Hematopoietic multipotent progenitor cell treated with erythropoietin and hydrocortisone succinate and interleukin-3 and kit ligand, for 8 days (in vitro differentiated cells): Measurements from ENCODE around the gene EPHA1.
"Not testable (repeated sequence)": the region's sequence is repeated elsewhere in the genome, so short reads cannot be mapped to it uniquely, and the experiment has no call there.

ENCODE experiments used
- DNase-seq: peaks from one replicate; pipeline ENCODE4 v3.0.0-alpha.2; 2015

EPHA1 gene

DNA sequence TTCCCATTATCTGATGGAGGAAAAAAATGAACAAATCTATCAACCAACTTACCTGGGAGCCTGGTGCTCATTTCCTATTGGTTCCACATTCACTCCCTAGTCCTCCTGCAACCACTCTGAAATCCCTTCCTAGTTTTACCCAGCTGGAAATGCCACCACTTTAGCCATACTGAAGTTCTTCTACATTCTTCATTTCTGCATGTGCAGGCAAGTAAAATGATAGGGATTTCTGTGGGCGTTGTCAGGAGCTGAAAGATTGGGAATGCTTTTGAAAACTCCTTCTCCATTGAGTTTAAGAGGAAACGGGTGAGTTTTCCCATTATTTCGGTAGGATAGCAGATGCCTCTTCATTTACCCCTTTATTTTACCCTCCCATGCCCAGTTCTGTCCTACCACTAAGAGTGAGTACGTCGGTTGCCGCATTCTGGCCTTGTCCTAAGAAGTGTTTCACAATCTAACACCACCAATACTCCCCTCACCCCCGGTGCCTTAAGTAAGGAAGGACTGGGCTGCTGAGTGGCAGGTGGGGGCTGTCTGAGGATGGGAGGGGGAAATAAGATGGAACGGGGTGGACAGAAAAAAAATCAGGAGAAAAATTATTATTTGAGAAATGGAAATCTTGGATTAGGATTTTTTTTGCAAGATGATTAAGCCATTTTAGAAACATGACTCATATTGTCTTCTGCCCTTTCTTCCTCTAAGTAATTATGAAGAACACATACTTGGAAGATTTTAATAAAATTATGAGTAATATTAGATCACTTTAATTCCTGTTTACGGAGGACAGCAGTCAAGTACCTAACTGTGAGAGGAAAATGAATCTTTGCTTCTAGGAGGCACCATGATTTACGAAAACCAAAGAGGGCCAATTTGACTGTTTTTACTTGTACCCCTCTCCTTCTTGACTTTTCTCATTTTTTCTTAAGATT, 21.4 kb upstream of the EPHA1 start:
- no peak for DNase-seq

DNA sequence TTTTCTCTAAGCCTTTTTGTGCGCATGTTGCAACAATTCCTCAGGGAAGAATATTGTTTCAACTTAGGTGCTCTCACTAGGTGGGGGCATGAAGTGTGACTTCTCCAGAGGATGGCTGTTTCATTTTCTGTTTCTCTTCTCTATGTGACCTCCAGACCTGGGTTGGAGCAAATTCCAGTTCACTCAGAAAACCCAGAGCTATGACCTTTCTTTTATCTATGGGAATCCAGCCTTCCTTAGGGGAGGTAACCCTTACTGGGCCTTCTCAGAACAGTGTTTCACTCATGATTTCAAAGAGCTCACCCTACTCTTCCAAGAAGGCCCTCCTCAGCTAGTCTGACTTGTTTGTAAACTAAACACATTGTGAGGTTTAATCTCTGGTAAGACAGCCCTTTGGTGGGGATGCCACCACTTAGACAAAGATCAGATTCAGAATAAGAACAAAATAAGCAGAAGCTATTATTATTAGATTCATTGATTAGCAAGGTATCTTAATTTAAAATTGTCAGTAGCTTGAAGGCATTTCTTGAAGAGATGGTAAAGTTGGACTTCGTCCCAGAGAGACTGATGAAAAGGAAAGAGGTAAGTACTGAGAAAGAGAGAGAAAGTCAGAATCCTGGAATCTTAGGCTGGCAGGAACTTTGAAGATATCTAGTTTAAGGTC, 18.0 kb upstream of the EPHA1 start:
- peak; percentile 9 for DNase-seq

DNA sequence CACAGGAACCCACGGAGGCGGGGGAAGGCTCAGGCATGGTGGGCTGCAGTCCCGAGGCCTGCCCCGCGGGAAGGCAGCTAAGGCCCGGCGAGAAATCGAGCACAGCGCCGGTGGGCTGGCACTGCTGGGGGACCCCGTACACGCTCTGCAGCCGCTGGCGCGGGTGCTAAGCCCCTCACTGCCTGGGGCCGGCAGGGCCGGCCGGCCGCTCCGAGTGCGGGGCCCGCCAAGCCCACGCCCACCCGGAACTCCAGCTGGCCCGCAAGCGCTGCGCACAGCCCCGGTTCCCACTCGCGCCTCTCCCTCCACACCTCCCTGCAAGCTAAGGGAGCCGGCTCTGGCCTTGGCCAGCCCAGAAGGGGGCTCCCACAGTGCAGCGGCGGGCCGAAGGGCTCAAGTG, 15.8 kb upstream of the EPHA1 start:
- not testable (repeated sequence) for DNase-seq

DNA sequence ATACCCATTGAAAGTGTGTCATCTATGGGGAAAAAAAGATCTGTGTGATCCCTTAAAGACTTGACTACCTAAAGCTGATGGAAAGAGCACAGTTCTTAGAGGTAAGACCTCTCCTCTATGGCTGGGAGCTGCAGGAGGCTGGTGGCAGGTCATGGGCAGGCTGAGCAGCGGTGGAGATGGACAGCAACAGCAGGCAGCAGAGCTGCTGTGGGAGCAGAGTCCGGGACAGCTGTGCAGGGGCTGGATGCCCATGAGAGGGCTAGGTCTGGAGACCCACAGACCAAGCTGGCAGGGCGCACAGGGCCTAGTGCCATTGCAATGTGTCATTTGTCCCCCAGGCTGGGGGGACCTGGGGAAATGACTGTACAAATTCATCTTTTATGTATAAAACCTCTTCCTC, 13.4 kb upstream of the EPHA1 start:
- no peak for DNase-seq

DNA sequence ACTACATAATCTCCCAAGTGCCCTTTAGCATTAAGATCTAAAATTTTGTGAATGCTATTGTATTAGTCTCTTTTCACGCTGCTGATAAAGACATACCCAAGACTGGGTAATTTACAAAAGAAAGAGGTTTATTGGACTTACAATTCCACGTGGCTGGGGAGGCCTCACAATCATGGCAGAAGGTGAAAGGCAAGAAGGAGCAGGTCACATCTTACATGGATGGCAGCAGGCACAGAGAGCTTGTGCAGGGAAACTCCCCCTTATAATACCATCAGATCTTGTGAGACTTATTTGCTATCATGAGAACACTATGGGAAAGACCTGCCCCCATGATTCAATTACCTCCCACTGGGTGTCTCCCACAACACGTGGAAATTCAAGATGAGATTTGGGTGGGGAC, 12.0 kb upstream of the EPHA1 start:
- not testable (repeated sequence) for DNase-seq

DNA sequence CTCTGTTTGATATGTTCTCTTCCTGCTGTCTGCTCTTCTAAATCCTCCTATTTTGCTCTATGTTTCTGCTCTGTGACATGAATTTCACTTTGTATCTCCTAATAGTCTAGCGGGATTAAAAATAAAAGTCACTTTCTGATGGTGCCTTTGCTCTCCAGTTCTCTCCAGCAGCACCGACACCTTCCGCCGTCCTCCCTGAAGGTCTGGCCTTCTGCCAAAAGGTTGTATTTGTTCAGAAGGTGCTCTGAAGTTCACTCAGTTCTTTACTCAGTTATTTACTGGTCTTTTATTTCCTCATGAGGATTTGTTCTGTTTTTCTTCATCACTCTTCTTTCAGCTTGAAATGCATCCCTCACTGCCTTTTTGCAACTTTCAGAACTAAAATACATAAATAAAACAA, 11.2 kb upstream of the EPHA1 start:
- DNase-seq, result no peak

DNA sequence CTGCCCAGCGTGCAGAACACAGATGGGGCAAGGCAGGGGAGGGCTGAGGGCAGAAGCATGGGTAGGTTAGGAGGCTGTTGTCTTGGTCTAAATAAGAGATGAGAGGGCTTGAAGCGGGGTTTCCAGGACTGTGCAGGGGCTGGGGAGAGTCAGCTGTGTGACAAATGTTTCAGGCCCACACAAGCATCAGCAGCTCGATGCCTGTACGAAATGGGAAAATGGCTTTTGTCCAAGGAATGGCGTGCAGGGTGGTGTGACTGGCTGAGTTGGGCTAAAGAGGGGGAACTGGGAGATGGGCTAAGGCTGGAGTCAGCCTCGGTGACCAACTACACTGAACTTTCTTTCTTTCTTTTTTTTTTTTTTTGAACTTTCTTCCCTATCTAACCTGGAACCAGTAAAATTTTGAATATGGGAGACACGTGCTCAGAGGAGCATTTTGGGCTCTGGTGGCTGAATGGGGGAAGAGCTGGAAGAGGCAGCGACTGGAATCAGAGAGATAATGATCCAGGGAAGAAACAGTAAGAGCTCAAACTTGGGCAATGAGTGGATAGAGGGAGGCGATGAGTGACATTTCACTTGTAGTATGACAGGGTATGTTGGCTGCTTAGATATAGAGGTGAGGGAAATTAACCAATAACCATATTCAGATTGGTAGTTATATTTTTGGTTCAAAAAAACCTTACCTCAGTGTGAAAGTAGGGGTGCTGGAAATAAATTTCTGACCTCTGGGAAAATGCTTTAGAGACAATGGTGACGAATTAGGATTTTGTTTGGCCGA, 10.2 kb upstream of the EPHA1 start:
- no peak for DNase-seq

DNA sequence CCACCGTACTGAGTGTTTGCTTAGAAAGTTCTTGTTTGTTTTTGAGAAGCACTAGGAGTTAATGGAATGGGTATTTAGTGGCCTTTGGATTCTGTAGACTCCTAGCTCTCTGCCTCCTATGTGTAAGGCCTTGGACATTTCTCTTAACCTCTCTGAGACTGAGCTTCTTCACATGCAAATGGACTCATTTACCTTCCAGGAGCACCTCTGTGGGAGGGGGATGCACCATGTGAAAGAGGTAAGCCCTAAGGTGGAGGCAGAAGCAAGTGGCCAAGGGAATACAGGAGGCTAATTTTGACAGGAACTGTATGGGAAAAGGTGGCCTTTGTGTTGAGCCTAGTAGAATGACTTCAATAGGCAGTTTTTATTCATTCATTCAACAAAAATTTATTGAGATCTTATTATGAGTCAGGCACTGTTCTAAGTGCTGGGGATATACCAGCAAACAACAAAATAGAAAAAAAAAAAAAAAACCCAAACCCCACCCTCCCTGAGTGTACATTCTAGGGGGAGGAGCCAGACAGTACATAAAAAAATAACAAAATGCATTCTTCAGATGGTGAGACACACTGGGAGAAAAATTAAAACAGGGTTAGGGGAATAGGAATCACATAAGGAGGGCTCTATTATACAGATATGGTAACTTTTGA, 9.2 kb upstream of the EPHA1 start:
- DNase-seq, result no peak

DNA sequence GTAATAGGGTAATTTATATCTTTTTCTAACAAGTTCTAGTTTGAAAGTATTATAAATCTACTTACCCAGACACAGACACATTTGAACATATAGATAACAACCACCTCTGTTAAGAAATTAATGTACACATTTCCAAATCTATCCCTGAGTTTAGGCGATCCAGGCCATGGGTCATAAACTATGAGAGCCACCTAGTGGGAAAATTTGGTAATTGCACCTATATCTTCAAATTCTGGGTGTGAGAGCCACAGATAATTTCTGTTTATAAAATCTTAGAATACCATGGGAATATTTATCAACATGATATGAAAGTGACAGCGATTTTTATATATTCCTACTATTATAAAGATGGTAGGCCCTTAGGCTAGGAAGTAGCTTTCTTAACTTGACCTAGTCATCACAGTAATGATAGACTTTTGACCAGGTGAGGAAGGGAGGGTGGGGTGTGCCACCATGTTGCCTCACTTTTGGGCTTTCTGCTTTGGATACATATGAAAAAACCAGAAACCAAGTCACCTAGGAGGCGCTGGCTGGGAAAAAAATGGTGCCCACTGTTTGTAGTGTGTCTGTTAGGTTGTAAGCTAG, 8.0 kb upstream of the EPHA1 start:
- peak; percentile 69 for DNase-seq

DNA sequence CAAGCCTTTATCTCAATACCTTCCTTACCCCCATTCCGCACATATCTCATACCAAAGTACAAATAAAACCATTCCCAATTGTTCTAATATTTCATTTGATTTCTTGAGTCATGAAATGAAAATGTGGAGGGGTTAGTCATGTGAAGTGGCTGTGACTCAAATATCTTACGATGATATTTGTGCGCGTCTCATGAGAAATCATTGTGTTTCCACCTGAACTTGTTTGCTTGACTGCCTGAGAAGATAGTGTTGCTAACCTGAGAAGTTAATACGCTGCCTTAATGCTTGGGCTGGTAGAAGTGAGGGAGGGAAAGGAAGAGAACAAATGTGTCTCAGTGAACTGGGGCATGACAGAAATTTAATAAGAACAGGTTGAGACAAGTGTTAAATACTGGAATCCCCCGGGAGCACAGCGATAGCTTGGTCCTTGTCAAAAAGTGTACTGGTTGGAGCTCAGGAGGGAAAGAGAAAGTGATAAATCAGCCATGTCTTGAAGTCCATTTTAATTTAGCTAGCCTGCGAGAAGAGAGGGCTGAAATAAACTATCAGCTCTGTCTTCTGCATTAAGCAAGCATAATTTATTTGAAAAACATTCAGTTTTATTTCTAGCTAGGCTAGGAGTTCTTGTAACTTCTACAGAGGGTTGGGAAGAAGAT, 7.2 kb upstream of the EPHA1 start:
- DNase-seq, result no peak

DNA sequence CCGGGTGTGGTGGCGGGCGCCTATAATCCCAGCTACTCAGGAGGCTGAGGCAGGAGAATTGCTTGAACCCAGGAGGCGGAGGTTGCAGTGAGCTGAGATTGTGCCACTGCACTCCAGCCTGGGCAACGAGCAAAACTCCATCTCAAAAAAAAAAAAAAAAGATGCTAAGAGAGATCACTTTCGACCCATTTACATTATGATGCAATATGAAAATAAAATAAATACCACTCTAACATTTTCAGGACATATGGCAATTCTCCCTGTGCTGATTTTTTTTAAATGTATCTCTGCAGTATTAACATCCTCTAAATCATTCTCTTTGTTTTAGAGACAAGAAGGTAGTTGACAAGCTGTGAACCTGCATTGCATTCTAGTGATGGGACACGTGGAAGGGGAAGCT, 6.6 kb upstream of the EPHA1 start:
- not testable (repeated sequence) for DNase-seq

DNA sequence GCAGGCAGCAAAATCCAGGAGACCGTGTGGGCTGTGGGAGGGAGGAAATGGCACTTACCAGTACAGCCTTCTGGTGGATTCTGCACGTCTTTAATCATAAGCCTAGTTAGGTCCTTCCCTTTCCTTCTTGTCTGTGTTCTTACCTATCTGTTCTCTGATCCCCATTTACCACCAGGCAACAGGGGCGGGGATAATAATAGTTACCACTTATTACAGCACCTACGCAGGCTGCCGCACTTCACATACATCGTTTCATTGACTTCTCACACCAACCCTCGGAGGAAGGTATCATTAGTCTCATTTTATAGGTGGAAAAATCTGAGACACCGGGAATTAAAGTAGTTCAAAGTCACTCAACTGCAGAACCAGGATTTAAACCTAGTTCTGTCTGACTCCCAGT, 4.5 kb upstream of the EPHA1 start:
- DNase-seq, result no peak

DNA sequence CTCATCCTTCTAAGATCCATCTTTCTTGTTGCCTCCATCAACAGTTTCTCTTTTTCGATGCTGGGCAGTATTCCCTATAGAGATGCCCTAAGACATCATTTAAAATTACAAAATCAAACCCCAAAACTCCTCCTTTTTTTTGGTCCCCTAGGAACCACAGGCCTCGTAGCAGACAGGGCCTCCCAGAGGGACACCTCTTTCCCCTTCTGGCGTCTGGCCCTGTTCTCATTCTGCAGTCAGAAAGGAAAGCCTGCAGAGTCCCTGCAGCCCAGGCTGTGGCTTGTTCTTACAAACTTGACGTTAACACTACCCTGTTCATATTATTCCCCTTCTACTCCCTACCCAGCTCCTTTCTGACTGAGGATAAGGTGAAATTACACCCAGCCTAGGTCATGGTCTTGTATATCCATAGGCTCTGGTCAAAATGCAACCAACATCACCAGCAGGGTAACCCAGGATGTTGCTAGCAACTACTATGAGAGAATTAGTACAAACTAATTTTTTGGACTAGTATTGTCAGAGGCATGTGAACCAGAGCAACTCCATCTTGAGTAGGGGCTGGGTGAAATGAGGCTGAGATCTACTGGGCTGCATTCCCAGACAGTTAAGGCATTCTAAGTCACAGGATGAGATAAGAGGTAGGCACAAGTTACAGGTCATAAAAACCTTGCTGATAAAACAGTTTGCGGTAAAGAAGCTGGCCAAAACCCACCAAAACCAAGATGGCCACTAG, 3.5 kb upstream of the EPHA1 start:
- DNase-seq, result no peak

DNA sequence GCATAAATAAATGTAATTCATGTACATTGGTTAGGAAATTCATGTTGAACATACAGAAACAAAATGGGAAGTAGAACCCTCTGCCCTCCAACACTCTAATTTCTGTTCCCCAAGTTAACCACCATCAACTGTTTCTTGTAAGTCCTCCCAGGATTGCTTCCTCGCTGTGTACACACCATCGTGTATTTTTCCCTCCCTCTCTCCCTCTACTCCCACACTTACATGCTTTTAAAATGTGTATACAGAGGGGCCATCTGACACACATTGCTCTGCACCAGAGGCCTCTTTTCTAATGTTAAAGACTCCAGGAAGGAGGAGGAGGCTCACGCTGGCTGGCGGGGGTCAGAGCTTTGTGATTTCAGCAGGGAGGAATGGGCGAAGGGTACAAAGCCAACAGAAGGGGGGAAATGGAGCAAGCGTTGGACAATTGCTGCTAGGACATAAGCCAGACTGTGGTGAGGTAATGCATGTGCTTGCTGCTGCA, 1.9 kb upstream of the EPHA1 start:
- DNase-seq, result no peak

DNA sequence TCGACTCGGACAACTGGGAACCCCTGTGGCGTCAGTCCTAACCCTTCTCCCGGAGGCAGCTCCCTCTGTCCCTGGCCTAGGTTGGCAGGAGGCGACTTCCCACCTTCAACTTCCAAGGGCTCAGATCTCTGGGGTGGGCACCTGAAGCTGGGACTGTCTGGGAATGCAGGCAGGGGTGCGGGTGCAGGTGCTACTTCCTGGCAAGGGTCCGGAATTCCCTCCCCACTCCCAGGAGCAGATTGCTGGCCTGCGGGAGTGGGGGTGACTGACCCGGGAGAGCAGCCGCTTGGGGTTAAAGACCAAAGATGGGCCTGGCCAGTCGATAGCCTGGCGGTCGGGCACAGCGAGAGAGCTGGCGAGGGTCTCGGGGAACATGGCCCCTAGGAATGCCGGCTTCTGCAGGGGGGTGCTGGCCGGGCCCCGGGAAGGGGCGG, 387 bp downstream of the EPHA1 start:
- no peak for DNase-seq

DNA sequence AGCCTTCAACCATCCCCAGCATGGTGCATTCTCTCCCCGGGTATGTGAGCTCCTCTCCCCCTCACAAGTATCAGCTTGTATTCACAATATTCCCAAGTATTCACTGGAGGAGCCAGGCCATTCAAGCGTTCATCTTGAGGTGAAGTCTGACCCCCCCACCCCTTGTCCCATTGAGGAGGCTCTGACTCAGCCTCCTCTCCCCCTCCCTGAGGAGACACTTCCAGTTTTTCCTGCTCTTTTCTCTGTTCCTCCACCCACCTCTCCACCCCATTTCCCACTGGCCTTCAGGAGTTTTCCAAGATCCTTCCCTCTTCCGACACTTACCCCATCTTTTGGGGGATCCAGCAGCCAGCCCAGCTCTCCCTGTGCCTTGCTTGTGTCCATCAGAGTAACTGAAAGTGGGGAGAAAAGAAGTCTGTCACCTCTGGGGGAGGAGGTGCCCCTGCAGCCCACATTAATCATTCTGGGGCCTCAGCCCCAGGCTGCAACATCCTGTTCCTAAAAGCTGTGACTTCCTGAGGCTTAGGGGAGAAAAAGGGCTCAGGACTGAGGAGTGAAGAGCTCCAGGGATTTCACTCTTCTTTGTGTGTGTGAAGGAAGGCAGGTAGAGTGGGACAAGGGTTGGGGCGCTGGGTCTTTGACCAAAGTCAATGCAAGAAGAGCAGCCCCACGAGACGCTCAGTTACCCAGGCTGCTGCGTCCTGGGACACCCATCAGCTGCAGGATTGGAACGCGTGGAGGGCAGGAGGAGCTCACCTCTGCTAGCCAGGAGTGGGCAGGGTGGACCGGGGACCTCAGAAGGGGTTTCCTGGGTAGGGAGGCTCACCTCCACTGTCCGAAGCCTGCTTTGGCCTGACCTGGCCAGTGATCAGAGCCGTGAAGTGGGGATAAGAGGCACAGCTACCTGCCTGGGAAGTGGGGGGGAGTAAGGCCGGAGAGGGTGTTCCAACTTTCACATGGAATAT, 1.1 kb downstream of the EPHA1 start:
- DNase-seq, result no peak

DNA sequence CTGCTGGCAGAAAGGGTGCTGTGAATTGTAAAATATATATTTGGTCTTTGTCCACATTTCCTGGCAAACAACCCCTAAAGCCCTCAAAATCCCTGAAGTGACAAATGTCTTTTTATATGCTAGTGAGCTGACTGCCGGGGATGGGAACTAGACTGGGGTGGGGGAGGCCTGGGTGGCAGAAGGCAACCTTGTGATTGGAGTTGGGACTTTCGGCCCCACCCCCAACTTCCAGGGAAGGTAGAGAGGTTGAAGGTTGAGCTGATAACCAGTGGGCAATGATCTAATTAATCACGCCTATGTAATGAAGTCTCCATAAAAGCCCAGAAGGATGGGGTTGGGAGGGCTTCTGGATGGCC, 2.7 kb downstream of the EPHA1 start:
- DNase-seq, result no peak

DNA sequence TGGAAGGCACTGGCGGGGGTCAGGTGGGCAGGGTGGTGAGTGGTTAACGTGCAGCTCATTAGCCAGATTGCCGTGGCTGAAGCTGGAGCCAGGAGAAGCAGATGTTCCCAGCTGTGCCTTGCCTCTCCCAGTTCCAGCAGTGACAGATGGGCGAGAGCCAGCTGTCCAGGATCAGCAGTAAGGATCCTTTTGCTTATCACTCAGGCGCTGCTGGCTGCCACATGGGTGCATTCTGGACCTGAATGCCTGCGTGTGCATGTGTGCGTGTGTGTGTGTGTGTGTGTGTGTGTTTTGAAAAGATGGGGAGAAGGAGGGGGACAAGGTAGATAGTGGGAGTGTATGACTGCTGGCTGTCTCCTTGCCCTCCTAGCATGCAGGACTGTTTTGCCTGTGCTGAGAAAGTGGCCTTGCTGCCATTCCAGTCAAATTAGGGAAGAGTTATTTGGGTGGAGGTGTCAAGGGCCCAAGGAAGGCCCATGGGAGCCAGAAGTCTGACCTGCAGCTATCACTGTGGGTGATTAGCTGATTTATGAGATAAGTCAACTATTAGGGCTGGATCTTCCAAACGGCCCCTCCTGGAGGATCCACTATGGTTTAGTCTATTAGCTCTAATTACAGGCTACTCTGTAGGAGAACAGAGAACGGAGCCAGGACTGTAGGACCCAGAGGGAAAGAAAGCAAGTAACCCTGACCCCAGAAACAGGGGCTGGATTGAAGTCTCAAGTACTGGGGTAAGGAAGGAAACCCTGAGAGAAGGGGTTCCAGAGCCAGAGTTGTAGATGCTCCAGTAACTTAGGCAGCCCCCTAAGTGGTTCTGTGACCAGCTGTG, 3.3 kb downstream of the EPHA1 start:
- DNase-seq, result no peak

DNA sequence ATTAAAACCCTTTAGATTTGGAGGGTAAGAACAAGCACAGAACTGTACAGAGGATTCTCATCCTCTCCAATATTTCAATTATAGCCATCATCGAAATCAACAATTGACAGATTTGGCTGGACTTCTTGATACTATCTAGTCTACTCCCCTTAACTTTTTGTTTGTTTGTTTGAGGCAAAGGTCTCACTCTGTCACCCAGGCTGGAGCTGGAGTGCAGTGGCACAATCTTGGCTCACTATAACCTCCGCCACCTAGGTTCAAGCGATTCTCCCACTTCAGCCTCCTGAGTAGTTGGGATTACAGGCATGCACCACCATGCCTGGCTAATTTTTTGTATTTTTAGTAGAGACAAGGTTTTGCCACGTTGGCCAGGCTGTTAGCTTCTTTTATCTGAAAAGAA, 6.4 kb downstream of the EPHA1 start:
- DNase-seq, result not testable (repeated sequence)
